ENCODE measurements around the gene ALS2. TPM values are rescaled to one million over a fixed set of nuclear protein-coding genes. Genes with fewer than 3 reads are reported as not detected.

Gene ALS2
- total and polyA plus RNA-seq, 2 of the 8 experiments (the other 6 are each of a cell fraction or from before 2014, with no cell fraction given), result 12.1 to 34.5 TPM

DNA sequence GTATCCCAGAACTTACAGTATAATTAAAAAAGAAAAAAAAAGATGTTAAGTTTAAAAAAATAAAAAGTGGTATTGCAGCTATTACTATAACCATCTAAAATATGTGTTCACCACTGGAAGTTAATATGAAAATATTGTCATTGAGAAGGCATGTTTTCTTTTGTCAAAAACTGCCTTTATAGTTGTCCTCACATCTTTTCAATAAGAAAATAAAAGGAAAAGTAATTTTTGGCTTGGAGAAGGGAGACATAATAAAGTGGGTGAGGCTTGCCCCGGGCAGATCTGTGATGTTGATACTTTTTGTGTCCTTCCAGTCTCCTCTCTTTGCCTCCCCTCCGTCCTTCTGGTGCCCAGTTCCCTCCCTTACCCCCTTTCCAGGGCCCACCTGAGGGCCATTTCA is 107.2 kb downstream of the ALS2 start:
- Histone ChIP-seq H3K9ac (replicated peaks in 1 of 4; ENCODE audit: extremely low read depth in 1 of 4, low read depth in 3 of 4, low read length in 3 of 4) (no peak overlapping the region), H3K23ac (ENCODE audit: insufficient read length) (no peak overlapping the region), H3K79me2 (ENCODE audit: control insufficient read depth in 1 of 2, insufficient read depth in 2 of 2, low read length in 2 of 2) (no peaks in the 10 kb centered on the region), H2BK15ac (ENCODE audit: low read length) (no peak overlapping the region), H2AFZ (ENCODE audit: low read length) (no peak overlapping the region), H3K23me2 (ENCODE audit: low read depth, low read length) (no peaks in the 10 kb centered on the region), H3K4me1 (replicated peaks in 1 of 4; ENCODE audit: control insufficient read depth in 3 of 4, insufficient read depth in 4 of 4, low read length in 3 of 4) (peaks cover 0 to 6% (median 2%) of the 10 kb centered on the region in 4 experiments; a peak in 3 of 7 replicates), H3K4me3 (ENCODE audit: extremely low read depth in 1 of 4, insufficient read depth in 2 of 4, low read depth in 3 of 4, low read length in 4 of 4) (no peak overlapping the region), H2BK120ac (replicated peaks; ENCODE audit: low read depth, low read length) (no peak overlapping the region), H4K8ac (ENCODE audit: extremely low read depth, insufficient read depth, low read length) (no peak overlapping the region), H3K56ac (replicated peaks; ENCODE audit: insufficient read length, low read depth, low read length) (no peak overlapping the region), H3K79me1 (ENCODE audit: low read depth, low read length) (no peaks in the 10 kb centered on the region), H3K14ac (ENCODE audit: insufficient read length) (no peak overlapping the region), H3K4ac (replicated peaks; ENCODE audit: insufficient read length, low read depth, low read length) (no peak overlapping the region), H4K91ac (replicated peaks; ENCODE audit: insufficient read length, low read length) (no peak overlapping the region), H3K27me3 (replicated peaks in 1 of 4; ENCODE audit: control insufficient read depth in 3 of 4, extremely low read depth in 1 of 4, insufficient read depth in 3 of 4, low read length in 3 of 4) (no peaks in the 10 kb centered on the region), H2BK5ac (ENCODE audit: low read depth, low read length) (no peak overlapping the region), H3K27ac (ENCODE audit: low read depth, low read length) (no peak overlapping the region), H2AK5ac (ENCODE audit: low read depth, low read length) (no peak overlapping the region), H2BK20ac (ENCODE audit: low read length) (no peak overlapping the region), H3K9me3 (ENCODE audit: insufficient read depth in 2 of 2, low read depth in 1 of 2, low read length in 1 of 2) (no peaks in the 10 kb centered on the region), H3K18ac (ENCODE audit: extremely low read depth, low read length) (no peak overlapping the region), H4K5ac (ENCODE audit: insufficient read length, low read depth, low read length) (no peak overlapping the region), H3K36me3 (ENCODE audit: control insufficient read depth in 2 of 4, insufficient read depth in 4 of 4, low read length in 3 of 4) (no peaks in the 10 kb centered on the region), H4K20me1 (replicated peaks in 1 of 2; ENCODE audit: control insufficient read depth in 1 of 2, insufficient read depth in 2 of 2, low read length in 2 of 2) (no peaks in the 10 kb centered on the region), H3K4me2 (ENCODE audit: insufficient read depth in 1 of 2, low read depth in 2 of 2, low read length in 2 of 2) (no peak overlapping the region), H2BK12ac (ENCODE audit: low read depth, low read length) (no peak overlapping the region)
- 81% methylated on average over 2 of the region's 2 CpGs; no CpG with 5 or more reads in 1 of the 2 experiments for WGBS, 2 experiments (ENCODE audit: extremely low coverage in 1 of 2, insufficient coverage in 1 of 2, insufficient read length in 1 of 2, insufficient replicate concordance in 2 of 2, low coverage in 1 of 2, low lambda C conversion rate in 2 of 2, missing lambda C conversion rate in 1 of 2)
- POLR2A ChIA-PET (ENCODE audit: partially characterized antibody), result no interaction called here
- CTCF ChIA-PET (ENCODE audit: partially characterized antibody), result interaction anchor here (1.3 kb wide), 1 partner anchor 9 kb away, joined by 6 read pairs; no protein-coding TSS in a partner anchor
- FAIRE-seq (no peak), DNase-seq (ENCODE audit: low read depth in 1 of 2, low spot score in 2 of 2) (no peak)
- no peak for TF ChIP-seq CHD1 (IDR thresholded peaks at IDR 0.05; ENCODE audit: low read depth, low read length)
- no peak for TF ChIP-seq EP300 (IDR thresholded peaks at IDR 0.05; ENCODE audit: borderline replicate concordance in 1 of 2, low read depth in 2 of 2, low read length in 2 of 2)
- no peak for TF ChIP-seq KDM5A (IDR thresholded peaks at IDR 0.05; ENCODE audit: low read length)
- TF ChIP-seq CHD2 (IDR thresholded peaks at IDR 0.05; ENCODE audit: low read length), result no peak
- no peak for TF ChIP-seq RFX5 (IDR thresholded peaks at IDR 0.05; ENCODE audit: borderline replicate concordance, low read depth, low read length)
- no peak for TF ChIP-seq RBBP5 (IDR thresholded peaks at IDR 0.05; ENCODE audit: borderline replicate concordance, low read depth, low read length)
- no peak for TF ChIP-seq ASH2L (IDR thresholded peaks at IDR 0.05; ENCODE audit: low read length)
- TF ChIP-seq EZH2 (IDR thresholded peaks at IDR 0.05; ENCODE audit: low read depth, low read length, severe bottlenecking), result no peak

All from H1 (cell line).